ENCODE measurements around the gene NBPF4.

- no peak for TF ChIP-seq POLR2A (IDR thresholded peaks at IDR 0.05; ENCODE audit: low read depth, low read length)
- TF ChIP-seq TAF1 (IDR thresholded peaks at IDR 0.05; ENCODE audit: low read depth, low read length) = no peak
- no peak for TF ChIP-seq PAX5 (IDR thresholded peaks at IDR 0.05; ENCODE audit: insufficient read depth, low read length, severe bottlenecking)
Observed at GRCh38 chr1:108200687-108201051, 43.2 kb downstream of the NBPF4 start.

Data from GM12891 (cell line).